HepG2 (cell line): ENCODE results near the gene OLFM1. TPM values are rescaled to one million over a fixed set of nuclear protein-coding genes. Genes with fewer than 3 reads are reported as not detected.

Source experiments
- FIP1L1 ChIP-seq: fragments of 200-400 bp; formaldehyde crosslinking; IDR thresholded peaks from 2 replicates; pipeline ENCODE4 v1.6.1; 2018; ENCODE audit warnings: low read depth, mild to moderate bottlenecking, low read length, moderate library complexity, borderline replicate concordance; ENCODE audit not compliant: insufficient read depth
- GATAD2A ChIP-seq: IDR thresholded peaks from 2 replicates; pipeline ENCODE4 v1.6.1; 2016
- HHEX ChIP-seq: IDR thresholded peaks from 2 replicates; pipeline ENCODE4 v1.6.1; 2016; ENCODE audit warnings: control low read depth
- JARID2 ChIP-seq: sonication (generic); formaldehyde crosslinking; IDR thresholded peaks from 2 replicates; pipeline ENCODE4 v1.8.1; 2023; ENCODE audit warnings: missing genetic modification reagents, inconsistent platforms; ENCODE audit not compliant: insufficient replicate concordance
- KDM5A ChIP-seq: fragments of 200-600 bp; sonication (generic); IDR thresholded peaks from 2 replicates; pipeline ENCODE4 v1.7.0; 2018; ENCODE audit warnings: antibody characterized with exemption, mild to moderate bottlenecking, low read length, borderline replicate concordance
- PRPF4 ChIP-seq: fragments of 200-400 bp; formaldehyde crosslinking; IDR thresholded peaks from 2 replicates; pipeline ENCODE4 v1.6.1; 2016; ENCODE audit warnings: low read length, low read depth; ENCODE audit not compliant: poor library complexity, severe bottlenecking
- SUZ12 ChIP-seq: fragments of 150-350 bp; IDR thresholded peaks from 2 replicates; pipeline ENCODE4 v1.6.1; 2014; ENCODE audit warnings: low read depth, low read length
- TOE1 ChIP-seq: sonication (generic); formaldehyde crosslinking; IDR thresholded peaks from 2 replicates; pipeline ENCODE4 v1.4.0; 2020; ENCODE audit warnings: mild to moderate bottlenecking, missing genetic modification reagents
- ZBTB4 ChIP-seq: sonication (generic); formaldehyde crosslinking; IDR thresholded peaks from 2 replicates; pipeline ENCODE4 v1.4.0; 2020; ENCODE audit warnings: missing genetic modification reagents, mild to moderate bottlenecking, borderline replicate concordance
- ZFP36 ChIP-seq: fragments of 150-350 bp; IDR thresholded peaks from 2 replicates; pipeline ENCODE4 v1.6.1; 2018; ENCODE audit warnings: borderline replicate concordance, low read length, low read depth; ENCODE audit not compliant: partially characterized antibody
- ZNF256 ChIP-seq: sonication (generic); formaldehyde crosslinking; conservative IDR thresholded peaks from 2 replicates; pipeline ENCODE4 v1.4.0; 2020; ENCODE audit warnings: missing genetic modification reagents
- ZNF282 ChIP-seq: fragments of 450-650 bp; IDR thresholded peaks from 2 replicates; pipeline ENCODE4 v1.6.1; 2018; ENCODE audit not compliant: partially characterized antibody
- ZNF446 ChIP-seq: sonication (generic); formaldehyde crosslinking; IDR thresholded peaks from 2 replicates; pipeline ENCODE4 v1.5.0; 2020; ENCODE audit warnings: mild to moderate bottlenecking, missing genetic modification reagents
- ZNF543 ChIP-seq: sonication (generic); formaldehyde crosslinking; IDR thresholded peaks from 2 replicates; pipeline ENCODE4 v1.4.0; 2020; ENCODE audit warnings: mild to moderate bottlenecking, missing genetic modification reagents
- ZNF792 ChIP-seq: IDR thresholded peaks from 2 replicates; pipeline ENCODE4 v1.6.1; 2016
- polyA plus RNA-seq, 8 experiments: library from polyadenylated mRNA; depleted of rRNA in 3 of 8; stranded (reverse) in 7 of 8; unstranded in 1 of 8; fragments of >200 nt; fragmentation: Illumina TruSeq in 4 of 8; extraction: Trizol in 4 of 8; gene quantifications; 2 replicates each; pipeline versions ENCODE4 v1.2.1 to v1.2.3, GENCODE V29; 2011 to 2016; ENCODE audit warnings: low read depth in 4 of 8, missing spikeins in 1 of 8, mixed read lengths in 1 of 8; ENCODE audit not compliant: insufficient read depth in 1 of 8
- total RNA-seq, 5 experiments: library from RNA; depleted of rRNA; stranded (reverse); fragments of >200 nt; fragmentation: Illumina TruSeq; extraction: Trizol; gene quantifications; 2 replicates each; pipeline ENCODE4 v1.2.3, GENCODE V29; 2016; ENCODE audit warnings: low read depth in 1 of 5
- TF ChIP-seq, protein P1 (sequence below): sonication (generic); formaldehyde crosslinking; IDR thresholded peaks from 2 replicates; pipeline ENCODE4 v1.5.0; 2020; ENCODE audit warnings: mild to moderate bottlenecking, missing genetic modification reagents
- TF ChIP-seq, protein P2 (sequence below): sonication (generic); formaldehyde crosslinking; IDR thresholded peaks from 2 replicates; pipeline ENCODE4 v1.8.0; 2023; ENCODE audit warnings: mild to moderate bottlenecking, missing genetic modification reagents
- TF ChIP-seq, protein P3 (sequence below): sonication (generic); formaldehyde crosslinking; IDR thresholded peaks from 2 replicates; pipeline ENCODE4 v1.4.0; 2020; ENCODE audit warnings: missing genetic modification reagents
- TF ChIP-seq, protein P4 (sequence below): IDR thresholded peaks from 2 replicates; pipeline ENCODE4 v1.6.1; 2012; ENCODE audit warnings: low read depth, low read length, improper control_type of control experiment

Gene OLFM1
- total and polyA plus RNA-seq, 2 of the 13 experiments (the other 11 are each of a cell fraction or from before 2014, with no cell fraction given): not detected

DNA sequence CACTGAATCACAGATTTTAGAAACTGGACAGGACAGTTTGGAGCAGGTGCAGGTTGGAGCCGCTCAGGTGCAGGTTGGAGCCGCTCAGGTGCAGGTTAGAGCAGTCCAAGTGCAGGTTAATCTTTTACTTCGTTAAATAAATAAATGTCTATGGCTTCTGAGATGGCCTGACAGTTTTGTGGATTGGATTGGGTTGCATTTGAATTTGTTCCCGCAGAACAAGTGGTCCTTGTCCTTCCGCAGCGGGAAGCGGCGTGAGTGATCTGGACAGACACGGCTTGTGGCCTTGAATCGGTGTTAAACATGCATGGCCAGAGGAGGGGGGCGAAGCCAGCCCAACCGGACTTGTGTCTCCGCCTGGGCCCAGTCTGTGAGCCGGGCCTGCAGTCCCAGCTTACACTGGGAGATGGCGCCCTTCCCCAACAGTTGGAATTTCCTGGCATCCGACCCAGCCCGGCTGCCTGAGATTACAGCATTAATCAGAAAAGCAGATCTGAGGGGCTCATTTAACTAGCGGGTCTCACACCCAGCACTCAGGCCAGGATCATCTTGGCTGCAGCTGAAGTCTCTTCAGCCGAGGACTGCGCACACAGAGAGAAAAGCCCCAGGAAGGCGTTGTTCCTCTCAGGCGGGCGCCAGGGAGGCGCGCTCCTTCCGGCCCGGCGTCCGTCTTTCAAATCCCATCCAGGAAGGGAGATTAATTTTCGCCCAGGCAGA is 1.5 kb upstream of the OLFM1 start (continued):
- no peak for TF ChIP-seq ZNF282
- TF ChIP-seq GATAD2A (CRISPR knock-in tag): peak; percentile 69
- 0 out of 2 replicates have a peak, but pooled peaks have one; percentile 41 for TF ChIP-seq TOE1 (CRISPR knock-in tag)
- TF ChIP-seq KDM5A: no peak
- peak; percentile 78 for TF ChIP-seq HHEX (CRISPR knock-in tag)
- TF ChIP-seq SUZ12: no peak
- TF ChIP-seq, protein P1, sequence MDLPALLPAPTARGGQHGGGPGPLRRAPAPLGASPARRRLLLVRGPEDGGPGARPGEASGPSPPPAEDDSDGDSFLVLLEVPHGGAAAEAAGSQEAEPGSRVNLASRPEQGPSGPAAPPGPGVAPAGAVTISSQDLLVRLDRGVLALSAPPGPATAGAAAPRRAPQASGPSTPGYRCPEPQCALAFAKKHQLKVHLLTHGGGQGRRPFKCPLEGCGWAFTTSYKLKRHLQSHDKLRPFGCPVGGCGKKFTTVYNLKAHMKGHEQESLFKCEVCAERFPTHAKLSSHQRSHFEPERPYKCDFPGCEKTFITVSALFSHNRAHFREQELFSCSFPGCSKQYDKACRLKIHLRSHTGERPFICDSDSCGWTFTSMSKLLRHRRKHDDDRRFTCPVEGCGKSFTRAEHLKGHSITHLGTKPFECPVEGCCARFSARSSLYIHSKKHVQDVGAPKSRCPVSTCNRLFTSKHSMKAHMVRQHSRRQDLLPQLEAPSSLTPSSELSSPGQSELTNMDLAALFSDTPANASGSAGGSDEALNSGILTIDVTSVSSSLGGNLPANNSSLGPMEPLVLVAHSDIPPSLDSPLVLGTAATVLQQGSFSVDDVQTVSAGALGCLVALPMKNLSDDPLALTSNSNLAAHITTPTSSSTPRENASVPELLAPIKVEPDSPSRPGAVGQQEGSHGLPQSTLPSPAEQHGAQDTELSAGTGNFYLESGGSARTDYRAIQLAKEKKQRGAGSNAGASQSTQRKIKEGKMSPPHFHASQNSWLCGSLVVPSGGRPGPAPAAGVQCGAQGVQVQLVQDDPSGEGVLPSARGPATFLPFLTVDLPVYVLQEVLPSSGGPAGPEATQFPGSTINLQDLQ (CRISPR knock-in tag): no peak
- TF ChIP-seq, protein P2, sequence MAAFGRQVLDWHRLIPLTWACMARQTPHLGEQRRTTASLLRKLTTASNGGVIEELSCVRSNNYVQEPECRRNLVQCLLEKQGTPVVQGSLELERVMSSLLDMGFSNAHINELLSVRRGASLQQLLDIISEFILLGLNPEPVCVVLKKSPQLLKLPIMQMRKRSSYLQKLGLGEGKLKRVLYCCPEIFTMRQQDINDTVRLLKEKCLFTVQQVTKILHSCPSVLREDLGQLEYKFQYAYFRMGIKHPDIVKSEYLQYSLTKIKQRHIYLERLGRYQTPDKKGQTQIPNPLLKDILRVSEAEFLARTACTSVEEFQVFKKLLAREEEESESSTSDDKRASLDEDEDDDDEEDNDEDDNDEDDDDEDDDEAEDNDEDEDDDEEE: peak; percentile 38; the same call in 1 of the 2 replicates
- peak; percentile 54 for TF ChIP-seq JARID2 (CRISPR knock-in tag)
- TF ChIP-seq, protein P3, sequence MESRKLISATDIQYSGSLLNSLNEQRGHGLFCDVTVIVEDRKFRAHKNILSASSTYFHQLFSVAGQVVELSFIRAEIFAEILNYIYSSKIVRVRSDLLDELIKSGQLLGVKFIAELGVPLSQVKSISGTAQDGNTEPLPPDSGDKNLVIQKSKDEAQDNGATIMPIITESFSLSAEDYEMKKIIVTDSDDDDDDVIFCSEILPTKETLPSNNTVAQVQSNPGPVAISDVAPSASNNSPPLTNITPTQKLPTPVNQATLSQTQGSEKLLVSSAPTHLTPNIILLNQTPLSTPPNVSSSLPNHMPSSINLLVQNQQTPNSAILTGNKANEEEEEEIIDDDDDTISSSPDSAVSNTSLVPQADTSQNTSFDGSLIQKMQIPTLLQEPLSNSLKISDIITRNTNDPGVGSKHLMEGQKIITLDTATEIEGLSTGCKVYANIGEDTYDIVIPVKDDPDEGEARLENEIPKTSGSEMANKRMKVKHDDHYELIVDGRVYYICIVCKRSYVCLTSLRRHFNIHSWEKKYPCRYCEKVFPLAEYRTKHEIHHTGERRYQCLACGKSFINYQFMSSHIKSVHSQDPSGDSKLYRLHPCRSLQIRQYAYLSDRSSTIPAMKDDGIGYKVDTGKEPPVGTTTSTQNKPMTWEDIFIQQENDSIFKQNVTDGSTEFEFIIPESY (CRISPR knock-in tag): peak; percentile 27; the same call in 1 of the 2 replicates
- no peak for TF ChIP-seq ZNF256 (CRISPR knock-in tag)
- peak; percentile 40; the same call in 1 of the 2 replicates for TF ChIP-seq ZBTB4 (CRISPR knock-in tag)
- TF ChIP-seq ZNF792 (CRISPR knock-in tag): peak; percentile 67; the same call in 1 of the 2 replicates
- no peak for TF ChIP-seq ZNF446 (CRISPR knock-in tag)
- TF ChIP-seq ZNF543: no peak
- TF ChIP-seq, protein P4, sequence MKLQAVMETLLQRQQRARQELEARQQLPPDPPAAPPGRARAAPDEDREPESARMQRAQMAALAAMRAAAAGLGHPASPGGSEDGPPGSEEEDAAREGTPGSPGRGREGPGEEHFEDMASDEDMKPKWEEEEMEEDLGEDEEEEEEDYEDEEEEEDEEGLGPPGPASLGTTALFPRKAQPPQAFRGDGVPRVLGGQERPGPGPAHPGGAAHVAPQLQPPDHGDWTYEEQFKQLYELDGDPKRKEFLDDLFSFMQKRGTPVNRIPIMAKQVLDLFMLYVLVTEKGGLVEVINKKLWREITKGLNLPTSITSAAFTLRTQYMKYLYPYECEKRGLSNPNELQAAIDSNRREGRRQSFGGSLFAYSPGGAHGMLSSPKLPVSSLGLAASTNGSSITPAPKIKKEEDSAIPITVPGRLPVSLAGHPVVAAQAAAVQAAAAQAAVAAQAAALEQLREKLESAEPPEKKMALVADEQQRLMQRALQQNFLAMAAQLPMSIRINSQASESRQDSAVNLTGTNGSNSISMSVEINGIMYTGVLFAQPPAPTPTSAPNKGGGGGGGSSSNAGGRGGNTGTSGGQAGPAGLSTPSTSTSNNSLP: no peak
- no peak for TF ChIP-seq ZFP36
- no peak for TF ChIP-seq PRPF4
- no peak for TF ChIP-seq FIP1L1
